Stomach (tissue), 9 donors: ENCODE measurements around the gene NABP1. TPM values are rescaled to one million over a fixed set of nuclear protein-coding genes. Genes with fewer than 3 reads are reported as not detected.

Source experiments
- DNase-seq, 2 donors: peaks; one replicate each; pipeline versions ENCODE4 v3.0.0 to v3.0.0-alpha.2; 2013 to 2019
- H3K27ac ChIP-seq, 5 donors: fragments of 200-600 bp in 4 of 5; sonication (generic) in 4 of 5; one replicate each; pipeline ENCODE4 v1.5.1; 2013 to 2019; ENCODE audit warnings: mild to moderate bottlenecking in 1 of 5, moderate library complexity in 1 of 5
- H3K27me3 ChIP-seq, 3 donors: fragments of 200-600 bp; sonication (generic); one replicate each; pipeline ENCODE4 v1.5.1; 2017 to 2019; ENCODE audit warnings: mixed run types in 1 of 3
- H3K36me3 ChIP-seq, 4 donors: fragments of 200-600 bp; sonication (generic); 1 replicate in 3 of 4; 2 replicates in 1 of 4; pipeline ENCODE4 v1.5.1; 2016 to 2019
- H3K4me1 ChIP-seq, 4 donors: fragments of 200-600 bp; sonication (generic); one replicate each; pipeline ENCODE4 v1.5.1; 2016 to 2019
- H3K4me3 ChIP-seq, 4 donors: fragments of 200-600 bp; sonication (generic) in 3 of 4; one replicate each; pipeline ENCODE4 v1.5.1; 2016 to 2019; ENCODE audit warnings: mild to moderate bottlenecking in 1 of 4
- H3K9me3 ChIP-seq, 4 donors: fragments of 200-600 bp; sonication (generic); one replicate each; pipeline ENCODE4 v1.5.1; 2016 to 2019
- EP300 ChIP-seq: sonication (generic); formaldehyde crosslinking; IDR thresholded peaks from one replicate; pipeline ENCODE4 v1.6.1; 2017; ENCODE audit warnings: antibody characterized with exemption
- POLR2A ChIP-seq, 4 donors: fragments of 450-650 bp; IDR thresholded peaks; one replicate each; pipeline ENCODE4 v1.6.1; 2016; ENCODE audit warnings: antibody characterized with exemption in 4 of 4, control low read depth in 2 of 4, mild to moderate bottlenecking in 1 of 4, moderate library complexity in 1 of 4
- POLR2AphosphoS5 ChIP-seq, 3 donors: sonication (generic); formaldehyde crosslinking; IDR thresholded peaks; one replicate each; pipeline ENCODE4 v1.6.1; 2016; ENCODE audit warnings: antibody characterized with exemption in 3 of 3
- WGBS, 5 donors: extraction: QIAGEN DNeasy Blood & Tissue Kit in 3 of 5; methylation state at CpG; one replicate each; pipeline versions ENCODE4 v1.1.5 to v1.1.7; 2013 to 2018; 5-methylcytosine and 5-hydroxymethylcytosine counted together
- intact Hi-C: fragments of 100-400 bp; cut with DNase I; formaldehyde crosslinking; loops from one replicate; pipeline ENCODE4 v1.15.1; 2023; ENCODE audit warnings: low total_unique reads
- polyA plus RNA-seq, 3 donors: library from polyadenylated mRNA; stranded (reverse); fragments of 200-250 nt; gene quantifications; one replicate each; pipeline ENCODE4 v1.2.3, GENCODE V29; 2013
- total RNA-seq, 5 donors: library from RNA; depleted of rRNA; stranded (reverse); fragments of >200 nt; gene quantifications; one replicate each; pipeline versions ENCODE4 v1.1.0 to v1.2.3, GENCODE V29; 2014 to 2016
- TF ChIP-seq, protein P1 (sequence below), 7 experiments: fragments of 450-650 bp in 4 of 7; fragments of 200-600 bp in 3 of 7; sonication (generic) in 3 of 7; IDR thresholded peaks; one replicate each; pipeline ENCODE4 v1.5.1; 2016 to 2019; ENCODE audit warnings: antibody characterized with exemption in 7 of 7, control low read depth in 2 of 7, mild to moderate bottlenecking in 1 of 7
- donor health status: healthy with polysubstance abuse.
- donor health status: Bipolar disorder and iron deficiency.
- donor health status: healthy.

NABP1 gene
- total and polyA plus RNA-seq, 8 donors: 1.4 to 30.1 (median 9.2) TPM

DNA sequence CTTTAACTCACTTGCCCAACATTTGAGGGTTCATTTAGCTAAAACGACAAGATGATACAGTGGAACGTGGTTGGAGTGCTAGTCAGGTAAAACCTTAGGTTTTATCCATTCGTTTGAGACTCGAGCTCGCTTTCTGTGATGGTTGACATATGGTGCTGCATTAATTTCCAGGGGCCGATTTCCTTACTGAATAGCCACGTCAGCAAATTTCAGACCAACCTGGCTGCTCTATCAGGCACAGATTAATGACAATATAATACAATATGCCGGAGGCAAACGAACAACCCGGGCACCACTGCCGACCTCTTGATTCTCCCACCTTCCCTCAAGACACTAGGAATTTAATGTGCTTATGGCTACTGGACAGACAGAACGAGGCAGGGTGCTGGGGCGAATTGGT, 42.0 kb downstream of the NABP1 start:
- H3K27me3 ChIP-seq: no peaks in the 10 kb centered on the region
- H3K9me3 ChIP-seq: no peaks in the 10 kb centered on the region
- no peak for DNase-seq
- no peaks in the 10 kb centered on the region for H3K4me1 ChIP-seq
- no peaks in the 10 kb centered on the region for H3K36me3 ChIP-seq
- H3K4me3 ChIP-seq: no peak overlapping the region
- 92 to 95% (median 94%) methylated on average over 13 of the region's 13 CpGs for WGBS, 5 donors
- no peak overlapping the region for H3K27ac ChIP-seq
- TF ChIP-seq, protein P1, sequence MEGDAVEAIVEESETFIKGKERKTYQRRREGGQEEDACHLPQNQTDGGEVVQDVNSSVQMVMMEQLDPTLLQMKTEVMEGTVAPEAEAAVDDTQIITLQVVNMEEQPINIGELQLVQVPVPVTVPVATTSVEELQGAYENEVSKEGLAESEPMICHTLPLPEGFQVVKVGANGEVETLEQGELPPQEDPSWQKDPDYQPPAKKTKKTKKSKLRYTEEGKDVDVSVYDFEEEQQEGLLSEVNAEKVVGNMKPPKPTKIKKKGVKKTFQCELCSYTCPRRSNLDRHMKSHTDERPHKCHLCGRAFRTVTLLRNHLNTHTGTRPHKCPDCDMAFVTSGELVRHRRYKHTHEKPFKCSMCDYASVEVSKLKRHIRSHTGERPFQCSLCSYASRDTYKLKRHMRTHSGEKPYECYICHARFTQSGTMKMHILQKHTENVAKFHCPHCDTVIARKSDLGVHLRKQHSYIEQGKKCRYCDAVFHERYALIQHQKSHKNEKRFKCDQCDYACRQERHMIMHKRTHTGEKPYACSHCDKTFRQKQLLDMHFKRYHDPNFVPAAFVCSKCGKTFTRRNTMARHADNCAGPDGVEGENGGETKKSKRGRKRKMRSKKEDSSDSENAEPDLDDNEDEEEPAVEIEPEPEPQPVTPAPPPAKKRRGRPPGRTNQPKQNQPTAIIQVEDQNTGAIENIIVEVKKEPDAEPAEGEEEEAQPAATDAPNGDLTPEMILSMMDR (IDR thresholded peaks at IDR 0.05): no peak
- TF ChIP-seq POLR2A (IDR thresholded peaks at IDR 0.05) (no peak), EP300 (no peak), POLR2AphosphoS5 (IDR thresholded peaks at IDR 0.05) (no peak)
- intact Hi-C loops: no loop called here

GRCh38 chr2:191721331-191721730, 43.4 kb downstream of the NABP1 start:
- no peaks in the 10 kb centered on the region for H3K27me3 ChIP-seq
- DNase-seq: no peak
- H3K4me3 ChIP-seq: no peak overlapping the region
- H3K4me1 ChIP-seq: no peaks in the 10 kb centered on the region
- TF ChIP-seq, protein P1 (IDR thresholded peaks at IDR 0.05): no peak
- TF ChIP-seq EP300 (no peak), POLR2AphosphoS5 (IDR thresholded peaks at IDR 0.05) (no peak), POLR2A (IDR thresholded peaks at IDR 0.05) (no peak)
- intact Hi-C loops: no loop called here
- WGBS, 5 donors: 77 to 91% (median 80%) methylated on average over 2 of the region's 2 CpGs
- H3K27ac ChIP-seq: no peak overlapping the region
- H3K36me3 ChIP-seq: no peaks in the 10 kb centered on the region
- H3K9me3 ChIP-seq: no peaks in the 10 kb centered on the region

- no peak for DNase-seq
- Histone ChIP-seq H3K27ac (no peak overlapping the region), H3K4me1 (no peaks in the 10 kb centered on the region), H3K4me3 (no peak overlapping the region), H3K36me3 (no peaks in the 10 kb centered on the region), H3K27me3 (no peaks in the 10 kb centered on the region), H3K9me3 (no peaks in the 10 kb centered on the region)
- intact Hi-C loops: no loop called here
- TF ChIP-seq EP300: no peak
- TF ChIP-seq, protein P1 (IDR thresholded peaks at IDR 0.05): no peak
- TF ChIP-seq POLR2A (IDR thresholded peaks at IDR 0.05): no peak
- no peak for TF ChIP-seq POLR2AphosphoS5 (IDR thresholded peaks at IDR 0.05)
- WGBS, 5 donors: 54 to 78% (median 70%) methylated on average over 1 of the region's 1 CpG
Measured at GRCh38 chr2:191724015-191724414, 46.1 kb downstream of the NABP1 start.

DNA sequence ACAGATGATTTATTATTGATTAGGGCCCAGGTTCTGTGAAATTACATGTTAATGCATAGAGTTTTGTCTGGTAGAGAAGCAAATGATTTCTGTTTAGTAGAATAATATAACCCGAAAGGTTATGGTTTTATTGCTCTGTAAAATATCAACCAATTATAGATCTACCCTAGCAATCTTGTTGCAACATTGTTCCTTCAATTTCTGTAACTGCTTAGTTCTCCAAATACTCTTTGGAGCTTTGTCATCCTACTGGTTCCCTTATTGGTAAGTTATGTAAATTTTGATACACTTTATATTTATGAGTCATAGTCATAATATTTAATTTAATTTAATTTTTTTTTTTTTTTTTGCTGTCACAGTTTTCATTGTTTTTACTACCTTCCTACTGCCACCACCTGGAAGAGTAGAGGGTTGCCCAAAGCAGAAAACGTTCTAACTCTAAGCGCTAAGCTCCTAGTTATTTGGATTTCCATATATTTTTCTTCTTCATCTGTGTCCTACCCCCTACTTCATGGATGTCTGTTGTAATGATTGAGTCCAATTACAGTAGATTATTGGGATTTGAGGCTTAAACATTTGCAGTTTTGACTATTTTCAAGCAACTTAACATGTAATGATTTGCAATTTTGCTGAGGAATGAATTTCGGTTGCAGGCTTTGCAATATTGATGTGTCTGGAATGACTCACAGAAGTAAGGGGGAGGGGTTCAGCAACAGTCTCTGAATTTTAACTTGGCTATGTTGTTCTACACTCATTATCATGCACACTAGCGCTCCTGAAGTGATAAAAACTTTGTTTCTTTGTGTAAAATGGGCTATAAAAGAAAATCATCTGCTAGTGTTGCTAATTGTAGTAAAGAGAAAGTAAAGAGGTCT, 51.1 kb downstream of the NABP1 start:
- Histone ChIP-seq H3K27ac (no peak overlapping the region), H3K4me3 (no peak overlapping the region), H3K27me3 (no peaks in the 10 kb centered on the region), H3K9me3 (no peaks in the 10 kb centered on the region), H3K4me1 (no peaks in the 10 kb centered on the region), H3K36me3 (no peaks in the 10 kb centered on the region)
- WGBS, 5 donors: 61 to 72% (median 66%) methylated on average over 5 of the region's 5 CpGs
- TF ChIP-seq POLR2AphosphoS5 (IDR thresholded peaks at IDR 0.05): no peak
- no peak for TF ChIP-seq EP300
- TF ChIP-seq, protein P1 (IDR thresholded peaks at IDR 0.05): no peak
- TF ChIP-seq POLR2A (IDR thresholded peaks at IDR 0.05): no peak
- DNase-seq: no peak
- intact Hi-C loops: no loop called here
